NCI-H460 (cell line): ENCODE measurements around the gene ALPK3. TPM values are rescaled to one million over a fixed set of nuclear protein-coding genes. Genes with fewer than 3 reads are reported as not detected.

Experiments
- DNase-seq: peaks from one replicate; pipeline ENCODE4 v3.0.0-alpha.2; 2016; ENCODE audit warnings: low read depth; ENCODE audit errors: extremely low read depth
- total RNA-seq: library from RNA; depleted of rRNA; stranded (reverse); fragments of >200 nt; shearing (Covaris generic); gene quantifications from 2 replicates; pipeline ENCODE4 v1.2.3, GENCODE V29; 2014

Gene ALPK3
- total RNA-seq, 1 experiment from 2014 or later: 0.05 TPM

DNA sequence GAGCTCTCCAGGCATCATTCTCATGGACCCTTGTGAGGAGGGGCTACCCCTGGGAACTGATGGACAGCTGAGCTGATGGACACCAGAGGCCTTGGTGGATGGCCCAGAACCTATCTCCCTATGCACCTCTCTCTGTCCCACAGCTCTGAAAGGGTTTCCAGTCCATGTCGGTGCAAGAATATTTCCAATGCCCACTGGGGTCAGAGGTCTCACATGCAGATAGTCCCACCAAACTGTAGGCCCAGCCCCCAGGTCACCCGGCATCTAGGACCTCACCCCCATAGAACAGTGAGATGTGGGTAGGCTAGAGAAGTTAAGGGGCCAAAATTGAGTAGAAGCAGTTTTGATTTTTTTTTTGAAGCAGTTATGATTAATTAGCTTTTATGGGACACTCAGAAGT, 2.6 kb downstream of the ALPK3 start:
- no peak for DNase-seq

DNA sequence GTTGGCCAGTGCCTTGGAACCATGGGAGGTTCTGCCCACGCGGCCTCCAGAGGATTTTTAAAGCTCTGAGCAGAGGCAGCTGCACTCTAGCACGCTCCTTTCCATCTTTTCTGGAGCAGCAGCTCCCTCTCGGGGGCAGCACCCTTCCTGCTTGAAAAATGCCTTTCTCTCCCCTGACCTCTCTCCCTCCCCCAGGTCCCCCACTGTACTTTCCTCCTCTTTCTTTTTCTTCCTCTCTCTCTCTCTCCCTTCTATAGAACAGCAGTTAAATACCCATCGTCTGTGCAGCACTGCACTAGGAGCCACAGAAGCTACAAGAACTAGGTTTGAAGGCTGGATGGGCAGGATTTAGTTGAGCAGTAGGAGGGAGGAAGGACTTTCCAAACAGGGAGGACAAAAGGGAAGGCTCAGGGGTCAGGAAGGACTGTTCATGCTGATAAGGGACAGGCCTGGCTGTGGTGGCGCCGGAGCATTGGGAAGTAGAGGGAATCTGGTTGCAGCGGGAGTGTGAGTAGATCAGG, 4.4 kb downstream of the ALPK3 start:
- no peak for DNase-seq

DNA sequence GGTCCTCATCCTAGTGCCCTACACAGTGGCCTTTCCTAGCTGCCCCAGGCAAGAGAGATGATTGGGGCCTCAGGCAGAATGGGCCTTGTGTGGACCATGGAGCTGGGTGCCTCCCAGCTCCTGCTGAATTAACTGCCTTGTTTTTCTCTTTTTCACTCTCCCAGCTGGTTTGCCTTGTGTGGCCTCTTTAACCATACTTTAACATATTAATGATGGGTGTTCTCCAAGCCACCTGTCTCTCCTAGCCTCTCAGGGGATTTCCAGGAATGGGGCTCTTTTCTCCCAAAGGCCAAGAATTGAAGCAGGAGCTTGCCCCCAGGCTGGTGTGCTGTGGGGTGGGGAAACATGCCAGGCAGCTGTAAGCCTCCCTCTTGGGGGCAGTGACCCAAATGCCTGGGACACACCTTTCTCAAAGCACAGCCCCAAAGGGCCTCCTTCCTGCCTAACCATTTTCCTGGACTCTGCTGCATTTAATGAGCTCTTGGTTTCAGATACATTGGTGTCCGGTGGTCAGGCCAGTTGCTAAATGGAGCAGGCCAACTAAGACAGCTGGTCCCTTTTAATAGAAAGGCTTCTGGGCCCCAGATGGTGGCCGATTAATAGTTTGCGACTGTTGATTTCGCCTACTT, 5.6 kb downstream of the ALPK3 start:
- no peak for DNase-seq

DNA sequence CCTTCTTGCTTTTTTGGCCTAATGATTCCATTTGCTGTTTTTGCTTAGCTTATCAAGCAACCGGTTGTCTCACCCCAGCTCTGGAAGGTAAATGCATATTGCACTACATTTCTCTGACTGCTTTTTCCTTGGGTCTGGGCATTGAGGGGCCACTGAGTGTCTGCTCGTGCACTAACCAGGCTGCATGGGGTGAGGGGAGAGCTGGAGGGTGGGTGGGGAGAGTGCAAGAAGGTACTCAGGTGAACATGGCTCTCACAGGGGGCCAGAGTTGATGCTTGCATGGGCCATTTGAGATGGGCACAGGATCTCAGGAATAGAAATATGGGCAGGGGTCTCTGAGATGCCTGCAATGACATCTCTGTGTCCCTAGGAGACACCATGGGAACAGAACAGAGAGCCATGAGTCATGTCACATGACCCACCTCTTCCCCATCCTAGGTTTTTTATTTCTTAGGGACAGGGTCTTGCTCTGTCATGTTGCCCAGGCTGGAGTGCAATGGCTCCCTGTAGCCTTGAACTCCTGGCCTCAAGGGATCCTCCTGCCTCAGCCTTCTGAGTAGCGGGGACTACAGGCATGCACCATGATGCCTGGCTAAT, 6.2 kb downstream of the ALPK3 start:
- no peak for DNase-seq

DNA sequence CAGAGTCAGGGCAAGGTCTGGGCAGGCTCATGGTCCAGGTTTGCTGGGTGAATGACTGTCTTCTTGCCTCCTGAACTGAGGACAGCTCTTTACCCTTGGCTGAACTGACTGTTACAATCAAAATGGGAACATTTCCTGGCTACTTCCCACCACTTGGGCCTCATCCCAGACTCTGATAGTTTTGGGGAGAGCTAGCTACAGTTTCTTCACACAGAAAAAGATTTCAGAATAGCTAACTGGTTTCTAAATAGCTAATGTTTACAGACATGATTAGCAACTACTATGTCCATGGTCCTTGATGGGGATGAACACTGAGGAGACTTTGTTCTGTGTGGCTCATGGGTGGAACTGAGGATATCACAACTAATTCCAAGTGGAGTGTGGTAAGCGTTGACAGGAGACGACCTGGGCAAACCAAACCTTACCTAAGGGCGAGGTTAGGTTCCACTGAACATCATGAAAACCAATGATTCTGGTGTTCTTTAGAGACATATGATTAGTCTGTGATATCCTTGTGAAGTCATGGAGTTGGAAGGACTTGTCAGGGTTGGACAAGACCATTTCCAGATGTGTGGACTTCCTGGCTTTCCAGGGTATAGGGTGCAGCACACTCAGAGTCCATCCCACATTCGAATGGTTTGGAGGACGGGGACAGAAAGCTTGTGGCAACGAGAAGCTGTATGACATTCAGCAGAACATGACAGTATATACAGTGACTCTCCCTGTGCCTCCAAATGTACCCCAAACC, 7.3 kb downstream of the ALPK3 start:
- DNase-seq: no peak

DNA sequence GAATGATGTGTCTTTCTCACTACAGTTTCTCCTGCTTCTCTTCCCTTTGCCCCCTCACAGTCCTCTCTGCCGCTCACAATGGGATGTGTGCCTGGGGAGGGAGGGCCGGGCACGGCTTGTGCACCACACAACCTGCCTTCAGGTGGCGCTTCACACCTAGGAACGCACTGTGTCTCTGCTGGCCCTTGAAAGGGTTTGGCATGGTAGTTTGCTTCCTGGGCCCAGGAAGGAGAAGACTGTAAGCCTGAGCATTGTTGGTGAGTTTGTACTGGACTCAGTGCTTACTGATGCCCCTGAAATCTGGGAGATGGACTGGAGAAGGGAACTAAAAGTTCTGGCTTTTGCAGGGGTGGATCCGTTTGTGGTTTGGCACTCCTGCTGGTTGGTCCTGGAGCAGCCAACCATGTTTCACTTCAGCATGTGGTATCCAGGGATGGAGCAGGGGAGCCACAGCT, 9.2 kb downstream of the ALPK3 start:
- peak; percentile 8 for DNase-seq

DNA sequence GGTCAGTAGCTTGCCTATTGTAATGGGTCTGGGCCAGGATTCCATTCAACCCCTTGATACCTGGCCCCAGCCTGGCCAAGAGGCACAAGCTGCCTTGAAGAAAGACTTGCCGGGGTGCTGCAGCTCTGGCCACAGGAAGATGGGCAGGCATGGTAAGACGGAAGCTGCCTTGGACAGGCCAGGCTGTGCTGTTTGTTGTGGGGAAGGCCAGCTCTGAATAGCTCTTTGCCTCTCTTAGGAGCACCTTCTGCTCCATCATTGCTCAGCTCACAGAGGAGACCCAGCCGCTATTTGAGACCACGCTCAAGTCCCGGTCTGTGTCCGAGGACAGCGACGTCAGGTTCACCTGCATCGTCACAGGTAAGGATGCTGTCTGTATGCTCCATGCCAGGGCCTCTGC, 10.1 kb downstream of the ALPK3 start:
- DNase-seq: no peak

DNA sequence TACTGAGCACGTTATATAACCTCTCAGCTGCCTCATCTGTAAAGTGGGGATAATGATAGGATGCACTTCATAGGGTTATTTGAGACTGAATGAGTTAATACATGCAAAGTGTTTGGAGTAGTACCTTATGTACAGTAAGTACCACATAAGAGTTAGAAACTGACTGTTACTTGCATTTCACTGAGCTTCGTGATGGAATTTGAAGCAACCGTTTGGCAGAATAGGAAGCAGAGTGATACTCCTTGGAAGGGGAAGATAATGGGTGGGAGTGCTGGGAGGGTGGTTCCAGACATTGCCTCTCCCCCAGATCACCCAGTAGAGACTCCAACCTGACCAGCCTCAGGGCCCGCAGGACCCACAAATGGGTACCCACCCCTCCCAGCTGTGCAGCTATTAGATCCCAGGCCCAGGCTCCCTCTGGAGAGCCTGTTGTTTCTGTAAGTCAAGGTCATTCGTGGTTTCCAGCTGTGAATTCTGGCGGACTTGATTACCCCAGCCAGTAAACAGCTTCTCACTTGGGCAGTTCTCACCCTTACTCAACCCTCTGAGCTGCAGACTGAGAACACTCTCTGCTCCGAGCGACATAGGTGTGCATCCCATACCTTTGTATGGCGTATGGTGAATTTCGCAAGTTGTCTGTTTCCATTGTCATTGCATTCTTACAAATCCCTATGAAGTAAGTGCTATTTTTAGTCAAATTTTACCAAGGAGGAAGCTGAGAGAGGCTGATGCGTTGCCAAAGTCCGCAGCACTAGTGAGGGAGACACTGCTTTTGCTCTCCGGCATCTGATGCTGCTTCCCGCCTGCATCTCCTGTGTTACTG, 11.1 kb downstream of the ALPK3 start:
- no peak for DNase-seq

DNA sequence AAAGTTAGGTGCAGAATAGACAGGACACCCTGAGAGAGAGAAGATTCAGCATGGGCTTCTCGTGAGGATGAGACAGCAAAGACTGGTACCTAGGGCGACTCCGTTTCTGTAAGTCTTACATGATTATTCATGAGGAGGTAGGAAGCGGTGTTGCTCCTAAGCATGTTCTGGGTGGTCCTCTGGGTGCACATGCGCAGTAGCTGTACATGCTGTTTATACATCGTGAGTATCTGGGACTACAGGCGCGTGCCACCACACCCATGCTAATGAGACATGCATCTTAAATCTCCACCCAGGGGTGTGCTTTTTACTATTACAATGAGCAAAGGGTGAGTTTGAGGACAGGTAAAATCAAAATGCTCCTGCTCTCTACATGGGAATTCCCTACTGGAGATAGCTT, 12.3 kb downstream of the ALPK3 start:
- no peak for DNase-seq

DNA sequence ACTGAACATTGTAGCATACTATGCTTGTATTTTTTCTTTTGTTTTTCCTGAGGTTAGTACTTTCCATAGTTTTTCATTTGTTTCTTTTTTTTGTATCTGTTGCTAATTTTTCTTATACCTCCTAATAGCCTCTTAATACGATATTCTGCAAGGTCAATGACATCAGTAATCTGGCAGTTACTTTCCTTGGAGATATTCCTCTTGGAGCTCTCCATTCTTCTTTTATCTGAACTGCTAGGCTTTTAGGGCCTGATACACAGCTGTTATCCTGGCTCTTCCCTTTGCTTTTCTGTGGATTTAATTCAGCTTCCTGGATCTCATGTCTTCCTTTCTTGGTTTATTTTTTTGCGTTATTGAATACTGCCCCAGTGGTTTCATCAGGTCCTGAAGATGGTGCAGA, 12.9 kb downstream of the ALPK3 start:
- DNase-seq: no peak

DNA sequence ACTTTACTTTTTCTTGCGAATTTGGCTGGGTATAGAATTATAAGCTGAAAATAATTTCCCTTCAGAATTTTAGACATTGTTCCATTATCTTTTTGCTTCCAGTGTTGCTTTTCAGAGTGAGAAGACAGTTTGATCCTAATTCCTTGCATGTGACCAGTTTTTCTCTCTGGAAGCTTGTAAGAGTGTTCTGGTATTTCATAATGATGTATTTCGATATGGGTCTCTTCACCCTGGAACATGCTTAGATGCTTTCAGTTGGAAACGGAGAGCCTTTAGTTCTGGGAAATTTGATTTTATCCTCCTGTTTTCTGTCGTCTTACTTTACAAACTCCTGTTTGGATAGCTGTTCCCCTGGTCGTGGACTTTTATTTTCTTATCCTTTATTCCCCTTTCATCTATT, 13.9 kb downstream of the ALPK3 start:
- no peak for DNase-seq

DNA sequence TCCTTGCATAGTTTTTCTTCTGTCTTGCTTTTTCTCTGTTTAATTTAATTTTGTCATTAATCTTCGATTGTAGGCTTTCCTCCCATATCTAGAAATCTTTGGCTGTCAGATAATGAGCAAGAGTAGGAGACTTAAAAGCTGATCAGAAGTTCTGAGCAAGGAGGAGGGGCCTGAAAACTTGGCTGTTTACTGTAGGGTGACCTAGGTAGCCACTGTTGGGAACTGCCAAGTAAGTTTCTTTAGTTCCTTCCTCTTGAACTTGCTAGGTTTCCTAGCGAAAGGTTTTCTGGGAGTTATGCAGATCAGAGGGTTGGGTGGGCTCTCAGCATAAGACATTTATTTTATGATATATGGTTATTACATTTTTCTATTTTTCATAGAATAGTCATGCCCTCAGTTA, 14.5 kb downstream of the ALPK3 start:
- DNase-seq: no peak

DNA sequence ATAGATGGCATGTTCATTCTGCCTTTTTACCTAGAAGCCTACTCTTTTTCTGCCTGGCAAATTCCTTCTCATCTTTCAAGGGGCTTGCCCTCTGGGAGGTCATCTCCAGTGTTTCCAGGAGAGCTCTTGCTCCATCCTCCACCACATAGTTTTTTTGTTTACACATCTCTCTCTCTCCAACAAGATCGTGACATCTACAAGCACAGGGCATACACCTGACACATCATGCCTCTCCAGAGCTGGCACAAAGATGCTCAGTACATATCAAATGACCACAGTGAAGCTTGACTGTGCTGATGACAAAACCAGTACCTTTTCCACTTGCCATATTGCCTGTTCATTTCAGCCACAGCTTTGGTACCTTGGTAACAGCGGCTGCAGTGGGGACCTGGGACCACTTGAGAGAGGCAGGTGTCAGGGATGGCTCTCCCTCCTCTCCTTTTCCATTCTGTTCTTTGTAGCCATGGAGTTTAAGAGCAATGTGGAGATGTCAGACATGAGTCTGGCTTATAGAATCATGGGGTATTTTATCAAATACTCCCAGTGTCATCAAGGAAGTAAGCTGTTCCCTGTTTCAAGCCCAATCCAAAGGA, 15.4 kb downstream of the ALPK3 start:
- no peak for DNase-seq

DNA sequence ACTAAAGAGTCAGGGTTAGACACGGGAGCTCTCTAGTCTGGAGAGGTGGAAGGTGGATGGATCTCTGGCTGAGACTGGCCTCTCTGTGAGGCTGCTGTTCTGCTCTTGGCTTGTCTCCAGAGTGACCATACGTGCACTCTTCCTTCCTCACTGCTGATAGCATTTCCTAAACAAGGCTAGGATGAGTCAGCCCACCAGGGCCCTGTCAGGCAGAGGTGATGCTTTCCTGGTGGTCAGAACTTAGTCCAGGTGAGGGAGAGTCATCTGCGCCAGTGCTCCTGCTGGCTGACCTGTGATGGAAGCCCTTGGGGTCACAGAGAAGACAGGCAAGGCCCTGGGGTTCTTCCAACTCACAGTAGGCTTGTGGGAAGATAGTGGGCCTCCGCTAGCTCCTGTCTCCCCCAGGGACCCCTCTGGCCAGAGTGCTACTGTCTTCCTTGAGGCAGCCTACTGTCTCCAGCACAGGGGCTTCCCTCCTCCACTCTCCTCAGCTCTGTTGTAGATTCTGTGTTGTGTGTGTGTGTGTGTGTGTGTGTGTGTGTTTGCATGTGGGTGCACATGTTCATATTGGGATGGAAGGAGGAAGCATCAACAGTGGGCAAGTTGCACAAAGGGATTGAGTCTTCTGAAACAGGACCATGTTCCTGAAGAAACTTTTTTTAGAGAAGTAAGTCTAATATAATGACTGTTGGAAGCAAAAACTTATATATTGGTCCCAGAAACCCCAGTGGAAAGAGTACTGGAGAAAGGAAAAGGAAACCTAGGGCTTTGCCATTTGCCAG, 16.5 kb downstream of the ALPK3 start:
- DNase-seq: no peak

DNA sequence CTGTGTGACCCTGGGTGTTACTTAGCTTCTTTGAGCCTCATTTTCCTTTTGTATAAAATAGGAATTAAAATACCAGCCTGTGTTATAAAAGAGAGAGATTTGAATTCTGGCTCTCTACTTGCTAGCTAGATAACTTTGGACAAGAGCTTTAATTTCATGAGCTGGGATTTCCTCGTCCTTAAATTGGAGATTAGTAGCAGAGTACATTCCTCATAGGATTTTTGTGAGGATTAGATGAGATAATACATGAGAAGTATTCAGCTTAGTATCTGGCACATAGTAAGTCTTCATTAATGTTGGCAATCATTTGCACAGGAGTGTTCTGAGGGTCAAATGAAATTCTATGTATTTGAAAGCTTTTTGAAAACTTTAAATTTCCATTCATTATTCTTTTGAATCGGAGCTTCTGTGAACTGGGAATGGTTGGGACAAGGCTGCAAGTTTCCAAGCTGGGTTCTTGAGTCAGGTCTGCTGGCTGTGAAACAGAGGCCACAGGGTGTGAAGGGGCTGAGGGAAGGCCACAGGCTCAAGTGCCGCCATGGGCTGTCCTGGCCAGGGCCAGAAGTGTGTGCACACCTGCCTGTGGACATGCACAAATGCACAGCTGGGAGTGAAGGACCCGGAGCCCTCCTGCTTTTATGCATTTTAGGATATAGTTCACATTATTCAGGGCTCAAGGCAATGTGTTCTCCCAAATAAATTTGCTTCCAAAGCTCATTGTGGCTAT, 17.2 kb downstream of the ALPK3 start:
- DNase-seq: no peak

DNA sequence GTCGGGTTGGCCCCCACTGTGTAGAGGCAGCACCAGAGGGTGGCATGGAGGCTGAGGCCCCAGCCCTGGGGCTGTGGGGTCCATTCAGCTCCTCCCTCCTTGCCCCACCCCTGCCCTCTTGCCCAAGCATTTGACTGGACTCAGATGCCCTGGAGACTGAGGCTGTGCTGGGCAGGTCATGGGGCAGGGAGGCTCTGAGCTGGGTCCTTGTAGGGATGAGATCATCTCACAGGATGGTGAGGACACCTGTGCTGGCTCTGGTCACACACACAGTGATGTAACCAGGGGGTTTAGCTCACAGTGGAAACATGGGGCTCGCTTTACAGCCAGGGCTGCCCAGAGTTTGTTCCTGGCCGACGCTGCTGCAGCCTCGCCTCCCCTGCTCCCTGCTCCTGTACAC, 17.8 kb downstream of the ALPK3 start:
- DNase-seq: no peak

DNA sequence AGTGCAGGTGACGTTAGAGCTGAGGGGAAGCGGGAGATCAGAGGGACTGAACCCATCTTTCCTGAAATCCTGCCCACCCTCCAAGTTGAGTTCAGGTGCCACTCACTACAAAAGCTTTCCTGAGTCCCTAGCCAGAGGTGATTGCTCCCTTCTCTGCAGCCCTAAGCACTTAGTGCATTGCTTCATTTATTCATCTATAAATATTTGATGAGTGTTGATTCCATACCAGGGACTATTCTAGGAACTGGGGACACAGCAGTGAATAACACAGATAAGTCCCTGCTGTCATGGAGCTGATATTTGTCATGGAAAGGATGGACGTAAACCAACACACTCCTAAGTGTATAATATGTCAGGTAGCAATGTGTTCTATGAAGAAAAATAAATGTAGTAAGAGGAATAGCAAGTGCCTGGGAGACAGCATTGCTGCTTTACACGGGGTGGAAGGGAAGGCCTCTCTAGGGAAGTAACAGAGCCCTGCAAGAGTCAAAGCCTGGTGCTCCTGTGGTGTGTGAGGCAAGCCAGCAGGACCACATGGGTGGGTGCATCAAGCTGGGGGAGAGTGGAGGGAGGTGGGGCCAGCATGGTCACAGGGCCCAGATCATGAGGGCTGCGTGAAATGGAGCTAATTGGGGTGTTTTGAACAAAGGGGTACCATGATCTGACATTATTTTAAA, 18.6 kb downstream of the ALPK3 start:
- DNase-seq: no peak

DNA sequence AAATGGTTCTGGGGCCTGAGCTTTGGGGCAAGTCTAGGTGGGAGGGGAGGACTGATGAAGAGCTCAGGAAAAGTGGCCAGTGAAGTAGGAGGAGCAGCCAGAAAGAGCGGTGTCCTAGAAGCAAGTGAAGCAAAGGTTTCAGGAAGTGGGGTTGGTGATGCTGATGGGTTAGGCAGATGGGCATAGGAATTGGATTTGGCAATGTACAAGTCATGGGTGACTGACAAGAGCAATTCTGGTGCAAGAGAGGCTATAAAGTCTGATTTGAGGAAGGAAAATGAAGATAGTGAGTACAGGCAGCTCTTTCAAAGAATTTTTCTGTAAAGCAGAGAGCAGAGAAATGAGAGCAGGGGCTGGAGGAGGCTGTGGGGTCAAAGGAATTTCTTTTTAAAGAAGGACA, 19.7 kb downstream of the ALPK3 start:
- no peak for DNase-seq

DNA sequence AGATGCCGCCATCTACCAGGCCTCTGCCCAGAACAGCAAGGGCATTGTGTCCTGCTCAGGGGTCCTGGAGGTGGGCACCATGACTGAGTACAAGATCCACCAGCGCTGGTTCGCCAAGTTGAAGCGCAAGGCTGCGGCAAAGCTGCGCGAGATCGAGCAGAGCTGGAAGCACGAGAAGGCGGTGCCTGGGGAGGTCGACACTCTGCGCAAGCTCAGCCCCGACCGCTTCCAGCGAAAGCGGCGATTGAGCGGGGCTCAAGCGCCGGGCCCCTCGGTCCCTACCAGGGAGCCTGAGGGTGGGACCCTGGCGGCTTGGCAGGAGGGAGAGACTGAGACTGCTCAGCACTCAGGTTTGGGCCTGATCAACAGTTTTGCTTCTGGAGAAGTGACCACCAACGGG, 22.6 kb downstream of the ALPK3 start:
- DNase-seq: no peak
